Measurements from ENCODE around the gene GFI1. TPM values are rescaled to one million over a fixed set of nuclear protein-coding genes. Genes with fewer than 3 reads are reported as not detected.

The GFI1 gene
- total RNA-seq, 1 experiment from 2014 or later, result 0.93 TPM

DNA sequence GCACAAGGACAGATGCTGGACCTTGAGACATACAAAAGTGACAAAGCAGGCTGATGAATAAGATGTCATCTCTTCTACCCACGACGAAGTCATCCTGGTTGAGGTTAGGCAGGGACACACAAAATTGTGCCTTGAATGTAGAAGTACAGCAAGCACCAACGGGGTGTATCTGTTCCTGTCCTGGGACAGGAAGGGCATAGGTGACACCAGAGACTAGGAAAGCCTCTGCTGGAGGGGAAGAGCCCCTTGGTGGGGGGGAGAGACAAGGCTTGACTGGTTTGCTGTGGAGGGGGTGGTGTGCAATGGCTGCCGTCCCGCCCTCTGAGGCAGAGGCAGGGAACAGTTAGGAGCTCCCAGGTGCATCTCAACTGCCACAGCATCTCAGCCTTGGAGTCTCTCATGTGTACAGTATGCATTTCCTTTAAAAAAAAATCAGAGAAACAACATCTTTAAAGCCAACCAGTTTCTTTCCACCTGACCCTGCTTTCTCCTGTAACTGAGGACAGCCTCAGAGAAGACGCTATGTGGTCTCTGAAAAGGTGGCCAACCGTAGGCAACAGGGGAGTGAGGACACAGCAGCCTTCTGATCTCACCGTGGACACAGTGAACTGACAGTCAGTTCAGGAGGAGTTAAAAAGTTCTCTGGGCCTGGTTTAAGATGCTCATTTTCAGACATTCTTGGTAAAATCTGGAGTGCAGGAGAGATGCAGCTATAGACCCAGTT lies 17.7 kb upstream of the GFI1 start:
- TF ChIP-seq, protein P1, sequence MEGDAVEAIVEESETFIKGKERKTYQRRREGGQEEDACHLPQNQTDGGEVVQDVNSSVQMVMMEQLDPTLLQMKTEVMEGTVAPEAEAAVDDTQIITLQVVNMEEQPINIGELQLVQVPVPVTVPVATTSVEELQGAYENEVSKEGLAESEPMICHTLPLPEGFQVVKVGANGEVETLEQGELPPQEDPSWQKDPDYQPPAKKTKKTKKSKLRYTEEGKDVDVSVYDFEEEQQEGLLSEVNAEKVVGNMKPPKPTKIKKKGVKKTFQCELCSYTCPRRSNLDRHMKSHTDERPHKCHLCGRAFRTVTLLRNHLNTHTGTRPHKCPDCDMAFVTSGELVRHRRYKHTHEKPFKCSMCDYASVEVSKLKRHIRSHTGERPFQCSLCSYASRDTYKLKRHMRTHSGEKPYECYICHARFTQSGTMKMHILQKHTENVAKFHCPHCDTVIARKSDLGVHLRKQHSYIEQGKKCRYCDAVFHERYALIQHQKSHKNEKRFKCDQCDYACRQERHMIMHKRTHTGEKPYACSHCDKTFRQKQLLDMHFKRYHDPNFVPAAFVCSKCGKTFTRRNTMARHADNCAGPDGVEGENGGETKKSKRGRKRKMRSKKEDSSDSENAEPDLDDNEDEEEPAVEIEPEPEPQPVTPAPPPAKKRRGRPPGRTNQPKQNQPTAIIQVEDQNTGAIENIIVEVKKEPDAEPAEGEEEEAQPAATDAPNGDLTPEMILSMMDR (IDR thresholded peaks at IDR 0.05; ENCODE audit: insufficient read depth in 1 of 2, low read depth in 1 of 2, low read length in 1 of 2, severe bottlenecking in 1 of 2, unreplicated experiment in 1 of 2), result no peak
- H3K27me3 Mint-ChIP-seq (ENCODE audit: insufficient read depth, unreplicated experiment), result no peaks in the 10 kb centered on the region
- no peaks in the 10 kb centered on the region for H3K36me3 ChIP-seq (ENCODE audit: control insufficient read depth, insufficient read depth, low read length)
- intact Hi-C loops (cut with micrococcal nuclease; ENCODE audit: unreplicated experiment), result no loop called here
- ChIA-PET POLR2A (no interaction called here), CTCF (no interaction called here)
- no TSS peak for BruUV-seq (replicated peaks)
- no peaks in the 10 kb centered on the region for H3K4me1 ChIP-seq
- H3K9me3 ChIP-seq, result no peaks in the 10 kb centered on the region
- H3K4me3 Mint-ChIP-seq (ENCODE audit: unreplicated experiment), result no peak overlapping the region
- no peak overlapping the region for H3K27ac Mint-ChIP-seq (ENCODE audit: unreplicated experiment)
- H3K9me3 Mint-ChIP-seq (ENCODE audit: unreplicated experiment), result no peaks in the 10 kb centered on the region
- no peaks in the 10 kb centered on the region for H3K27me3 ChIP-seq (replicated peaks; ENCODE audit: control insufficient read depth, insufficient read depth, low read length)
- DNase-seq, result no peak
- H3K4me3 ChIP-seq (ENCODE audit: low read depth, low read length), result no peak overlapping the region
- no peaks in the 10 kb centered on the region for H3K4me1 Mint-ChIP-seq (ENCODE audit: low read depth, unreplicated experiment)
- H3K36me3 Mint-ChIP-seq (ENCODE audit: insufficient read depth, unreplicated experiment), result peaks cover 6% of the 10 kb centered on the region

DNA sequence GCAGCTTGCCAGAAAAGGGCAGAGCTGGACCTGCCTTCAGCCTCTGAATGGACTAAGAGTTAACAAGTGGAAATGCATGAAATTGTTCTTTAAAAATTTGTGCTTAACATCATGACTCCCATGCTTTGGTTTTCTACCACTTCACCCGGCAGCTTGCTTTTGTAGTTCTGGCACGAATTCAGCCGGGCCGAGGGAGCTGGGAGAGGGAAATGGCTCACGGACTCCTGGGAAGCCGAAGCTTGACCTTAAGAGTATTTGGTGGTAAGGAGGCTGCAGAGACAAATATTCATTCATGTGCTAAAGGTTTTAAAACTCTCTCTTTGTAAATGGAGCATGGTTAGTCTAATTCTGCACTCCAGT lies 17.2 kb upstream of the GFI1 start:
- Mint-ChIP-seq H3K9me3 (ENCODE audit: unreplicated experiment) (no peaks in the 10 kb centered on the region), H3K27me3 (ENCODE audit: insufficient read depth, unreplicated experiment) (no peaks in the 10 kb centered on the region), H3K27ac (ENCODE audit: unreplicated experiment) (no peak overlapping the region), H3K36me3 (ENCODE audit: insufficient read depth, unreplicated experiment) (peaks cover 6% of the 10 kb centered on the region), H3K4me1 (ENCODE audit: low read depth, unreplicated experiment) (no peaks in the 10 kb centered on the region), H3K4me3 (ENCODE audit: unreplicated experiment) (no peak overlapping the region)
- no peaks in the 10 kb centered on the region for H3K27me3 ChIP-seq (replicated peaks; ENCODE audit: control insufficient read depth, insufficient read depth, low read length)
- intact Hi-C loops (cut with micrococcal nuclease; ENCODE audit: unreplicated experiment), result no loop called here
- ChIA-PET CTCF (no interaction called here), POLR2A (no interaction called here)
- BruUV-seq (replicated peaks), result no TSS peak
- TF ChIP-seq, protein P1 (IDR thresholded peaks at IDR 0.05; ENCODE audit: insufficient read depth in 1 of 2, low read depth in 1 of 2, low read length in 1 of 2, severe bottlenecking in 1 of 2, unreplicated experiment in 1 of 2), result no peak
- no peak for DNase-seq
- H3K9me3 ChIP-seq, result no peaks in the 10 kb centered on the region
- H3K4me1 ChIP-seq, result no peaks in the 10 kb centered on the region
- H3K36me3 ChIP-seq (ENCODE audit: control insufficient read depth, insufficient read depth, low read length), result no peaks in the 10 kb centered on the region
- H3K4me3 ChIP-seq (ENCODE audit: low read depth, low read length), result no peak overlapping the region

DNA sequence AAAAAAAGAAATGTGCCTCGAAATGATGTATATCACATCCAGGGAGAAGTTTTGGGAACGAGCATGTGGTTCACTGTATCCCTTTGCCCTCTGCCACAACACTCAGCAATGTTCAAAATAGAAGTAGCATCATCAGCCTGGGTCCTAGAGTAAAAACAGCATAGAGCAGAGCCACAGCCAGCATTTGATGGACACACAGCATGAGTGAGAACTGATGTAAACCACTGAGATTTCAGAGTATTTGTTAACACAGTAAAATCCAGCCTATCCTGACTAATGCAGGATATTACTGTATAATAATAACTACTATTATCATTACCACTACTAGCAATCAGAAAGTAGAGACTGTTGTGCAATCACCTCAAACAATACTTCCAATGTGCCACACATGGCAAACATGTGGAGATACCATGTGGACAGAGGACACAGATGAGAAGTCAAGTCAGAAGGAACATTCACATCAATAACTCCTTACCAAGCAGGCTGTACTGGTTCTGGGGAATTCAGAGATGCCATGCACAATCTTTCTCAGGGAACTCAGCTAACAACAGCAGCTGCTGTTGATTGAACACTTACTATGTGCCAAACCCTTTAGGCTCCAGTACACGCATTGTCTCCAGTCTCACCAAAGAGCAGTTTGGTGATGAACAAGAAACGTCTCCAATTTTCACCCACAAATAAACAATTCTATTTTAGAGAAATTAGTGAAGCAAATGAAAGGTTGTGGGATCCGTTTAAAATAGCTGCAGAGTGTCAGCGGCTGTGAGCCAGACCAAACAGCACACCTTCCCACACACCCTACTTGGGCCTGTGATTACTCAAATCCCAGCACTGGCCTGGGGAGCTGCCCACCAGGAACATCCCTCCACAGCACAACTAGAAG lies 16.6 kb upstream of the GFI1 start:
- Histone ChIP-seq H3K36me3 (ENCODE audit: control insufficient read depth, insufficient read depth, low read length) (no peaks in the 10 kb centered on the region), H3K27me3 (replicated peaks; ENCODE audit: control insufficient read depth, insufficient read depth, low read length) (no peaks in the 10 kb centered on the region), H3K4me1 (no peaks in the 10 kb centered on the region), H3K4me3 (ENCODE audit: low read depth, low read length) (no peak overlapping the region), H3K9me3 (no peaks in the 10 kb centered on the region)
- no peaks in the 10 kb centered on the region for H3K4me1 Mint-ChIP-seq (ENCODE audit: low read depth, unreplicated experiment)
- H3K36me3 Mint-ChIP-seq (ENCODE audit: insufficient read depth, unreplicated experiment), result peaks cover 6% of the 10 kb centered on the region
- no peak for DNase-seq
- H3K27me3 Mint-ChIP-seq (ENCODE audit: insufficient read depth, unreplicated experiment), result no peaks in the 10 kb centered on the region
- intact Hi-C loops (cut with micrococcal nuclease; ENCODE audit: unreplicated experiment), result no loop called here
- H3K4me3 Mint-ChIP-seq (ENCODE audit: unreplicated experiment), result no peak overlapping the region
- TF ChIP-seq, protein P1 (IDR thresholded peaks at IDR 0.05; ENCODE audit: insufficient read depth in 1 of 2, low read depth in 1 of 2, low read length in 1 of 2, severe bottlenecking in 1 of 2, unreplicated experiment in 1 of 2), result no peak
- no peak overlapping the region for H3K27ac Mint-ChIP-seq (ENCODE audit: unreplicated experiment)
- ChIA-PET POLR2A (no interaction called here), CTCF (no interaction called here)
- BruUV-seq (replicated peaks), result no TSS peak
- H3K9me3 Mint-ChIP-seq (ENCODE audit: unreplicated experiment), result no peaks in the 10 kb centered on the region
